Stimulated activated CD4-positive, alpha-beta T cell treated with anti-CD3 and anti-CD28 coated beads, Interleukin-12 subunit alpha, Interleukin-12 subunit beta, amount 100 ng/mL, for 4 hours (primary cell): Measurements from ENCODE around the gene ASTN2.

ENCODE experiments used
- DNase-seq: peaks from one replicate; pipeline ENCODE4 v3.0.0-alpha.2; 2020

Gene ASTN2

GRCh38 chr9:116491219-116491618 lies 923.6 kb downstream of the ASTN2 start:
- DNase-seq = no peak

- no peak for DNase-seq
Measured at GRCh38 chr9:116490321-116490720, 924.5 kb downstream of the ASTN2 start.

GRCh38 chr9:116488373-116488772 lies 926.5 kb downstream of the ASTN2 start:
- DNase-seq = no peak

- DNase-seq = no peak
Measured at GRCh38 chr9:116484492-116485061, 930.3 kb downstream of the ASTN2 start.

GRCh38 chr9:116483622-116484491 lies 931.0 kb downstream of the ASTN2 start:
- no peak for DNase-seq

GRCh38 chr9:116482740-116483139 lies 932.1 kb downstream of the ASTN2 start:
- DNase-seq = no peak

- no peak for DNase-seq
Measured at GRCh38 chr9:116480700-116481099, 934.2 kb downstream of the ASTN2 start.

- no peak for DNase-seq
Measured at GRCh38 chr9:116479967-116480366, 934.9 kb downstream of the ASTN2 start.

GRCh38 chr9:116479056-116479544 lies 935.8 kb downstream of the ASTN2 start:
- DNase-seq = no peak

GRCh38 chr9:116477584-116478141 lies 937.2 kb downstream of the ASTN2 start:
- DNase-seq = no peak

- DNase-seq = no peak
Measured at GRCh38 chr9:116476935-116477381, 937.9 kb downstream of the ASTN2 start.

GRCh38 chr9:116476002-116476401 lies 938.9 kb downstream of the ASTN2 start:
- DNase-seq = no peak

GRCh38 chr9:116475201-116475600 lies 939.7 kb downstream of the ASTN2 start:
- no peak for DNase-seq

GRCh38 chr9:116471944-116472506 lies 942.8 kb downstream of the ASTN2 start:
- DNase-seq = no peak

GRCh38 chr9:116471093-116471906 lies 943.6 kb downstream of the ASTN2 start:
- DNase-seq = no peak

- no peak for DNase-seq
Measured at GRCh38 chr9:116468793-116469527, 945.9 kb downstream of the ASTN2 start.

GRCh38 chr9:116468369-116468768 lies 946.5 kb downstream of the ASTN2 start:
- no peak for DNase-seq

GRCh38 chr9:116467740-116468351 lies 947.0 kb downstream of the ASTN2 start:
- DNase-seq = no peak

- no peak for DNase-seq
Measured at GRCh38 chr9:116466271-116467235, 948.3 kb downstream of the ASTN2 start.

- no peak for DNase-seq
Measured at GRCh38 chr9:116465576-116466270, 949.1 kb downstream of the ASTN2 start.
